CD8-positive, alpha-beta memory T cell (primary cell): Measurements from ENCODE around the gene C2CD4D. TPM values are rescaled to one million over a fixed set of nuclear protein-coding genes. Genes with fewer than 3 reads are reported as not detected.

ENCODE experiments used
- CTCF ChIA-PET: fragments of 350-600 bp; sonication (Branson Sonifier 250); formaldehyde crosslinking; loops from one replicate; lab custom pipeline; 2021; ENCODE audit warnings: antibody characterized with exemption; lab: Charles Lee
- POLR2A ChIA-PET: fragments of 350-600 bp; sonication (Branson Sonifier 250); formaldehyde crosslinking; loops from one replicate; lab custom pipeline; 2021; ENCODE audit warnings: antibody characterized with exemption; lab: Charles Lee
- DNase-seq, 5 donors: peaks; one replicate each; pipeline versions ENCODE4 v3.0.0 to v3.0.0-alpha.2; 2020 to 2022; ENCODE audit warnings: mixed read lengths in 1 of 5
- H3K27ac ChIP-seq: one replicate; pipeline ENCODE4 v1.7.0; 2013; ENCODE audit warnings: low read depth, mild to moderate bottlenecking, low read length, moderate library complexity
- H3K27me3 ChIP-seq: 2 replicates; pipeline ENCODE4 v1.7.0; 2013; ENCODE audit warnings: low read length, mild to moderate bottlenecking; ENCODE audit not compliant: insufficient read depth, poor library complexity, severe bottlenecking
- H3K36me3 ChIP-seq: 2 replicates; pipeline ENCODE4 v1.7.0; 2013; ENCODE audit warnings: mild to moderate bottlenecking, low read length, moderate library complexity; ENCODE audit not compliant: insufficient read depth
- H3K4me1 ChIP-seq: 2 replicates; pipeline ENCODE4 v1.7.0; 2013; ENCODE audit warnings: mild to moderate bottlenecking, low read length, moderate library complexity; ENCODE audit not compliant: insufficient read depth
- H3K4me3 ChIP-seq: 2 replicates; pipeline ENCODE4 v1.7.0; 2013; ENCODE audit warnings: mild to moderate bottlenecking, low read length
- H3K9me3 ChIP-seq: 2 replicates; pipeline ENCODE4 v1.7.0; 2013; ENCODE audit warnings: mild to moderate bottlenecking, low read length
- H3K27ac Mint-ChIP-seq, 8 donors: one replicate each; pipeline ENCODE4 v1.8.0; 2020 to 2021; ENCODE audit warnings: mixed read lengths in 8 of 8, mild to moderate bottlenecking in 6 of 8, inconsistent platforms in 3 of 8, moderate library complexity in 3 of 8
- H3K27me3 Mint-ChIP-seq, 2 donors: one replicate each; pipeline ENCODE4 v1.8.0; 2020 to 2021; ENCODE audit warnings: mixed read lengths in 2 of 2, mild to moderate bottlenecking in 1 of 2, moderate library complexity in 1 of 2
- H3K36me3 Mint-ChIP-seq, 3 donors: one replicate each; pipeline ENCODE4 v1.8.0; 2020 to 2021; ENCODE audit warnings: mixed read lengths in 3 of 3, inconsistent platforms in 1 of 3, mild to moderate bottlenecking in 1 of 3
- H3K4me1 Mint-ChIP-seq, 3 donors: one replicate each; pipeline ENCODE4 v1.8.0; 2020 to 2021; ENCODE audit warnings: mixed read lengths in 3 of 3, inconsistent platforms in 1 of 3, mild to moderate bottlenecking in 1 of 3
- H3K4me3 Mint-ChIP-seq, 7 donors: one replicate each; pipeline ENCODE4 v1.8.0; 2020 to 2021; ENCODE audit warnings: mixed read lengths in 7 of 7, mild to moderate bottlenecking in 6 of 7, moderate library complexity in 4 of 7, inconsistent platforms in 2 of 7
- H3K9me3 Mint-ChIP-seq, 5 donors: one replicate each; pipeline ENCODE4 v1.8.0; 2020 to 2022; ENCODE audit warnings: mixed read lengths in 5 of 5, mild to moderate bottlenecking in 3 of 5, moderate library complexity in 2 of 5, inconsistent platforms in 1 of 5
- polyA plus RNA-seq: library from polyadenylated mRNA; unstranded; fragments of 300-500 nt; fragmentation: Illumina TruSeq; gene quantifications from one replicate; pipeline ENCODE4 v1.2.3, GENCODE V29; 2021
- total RNA-seq, 2 experiments: library from RNA; stranded (reverse); gene quantifications; one replicate each; pipeline ENCODE4 v1.2.3, GENCODE V29; 2021

C2CD4D gene
- total and polyA plus RNA-seq, 3 experiments from 2014 or later = 1.9 to 3.7 (median 2.0) TPM

- Mint-ChIP-seq H3K36me3 (peaks cover 0 to 6% (median 0%) of the 10 kb centered on the region in 3 donors), H3K27me3 (peaks cover 0 to 3% of the 10 kb centered on the region in 2 donors), H3K4me1 (peaks cover 21 to 37% (median 26%) of the 10 kb centered on the region in 3 donors), H3K27ac (peak overlapping the region in 7 of 8 donors; percentile 80 to 97 (median 94)), H3K4me3 (peak overlapping the region in 2 of 7 donors; percentile 5 to 36), H3K9me3 (no peaks in the 10 kb centered on the region)
- ChIA-PET POLR2A (no interaction called here), CTCF (interaction anchor here (1.0 kb wide), 1 partner anchor 13 kb away, joined by 3 read pairs; no protein-coding TSS in a partner anchor)
- Histone ChIP-seq H3K4me1 (no peaks in the 10 kb centered on the region), H3K36me3 (no peaks in the 10 kb centered on the region), H3K9me3 (no peaks in the 10 kb centered on the region), H3K27ac (no peak overlapping the region), H3K27me3 (no peaks in the 10 kb centered on the region), H3K4me3 (no peak overlapping the region)
- DNase-seq = no peak
These were observed 9.5 kb upstream of the C2CD4D start for GRCh38 chr1:151849126-151849525.

GRCh38 chr1:151847867-151848596, 8.4 kb upstream of the C2CD4D start:
- H3K9me3 ChIP-seq = no peaks in the 10 kb centered on the region
- no peaks in the 10 kb centered on the region for H3K27me3 ChIP-seq
- H3K4me3 ChIP-seq = no peak overlapping the region
- H3K9me3 Mint-ChIP-seq = no peaks in the 10 kb centered on the region
- no peak overlapping the region for H3K27ac ChIP-seq
- H3K27me3 Mint-ChIP-seq = peaks cover 0 to 3% of the 10 kb centered on the region in 2 donors
- no peak for DNase-seq
- H3K36me3 Mint-ChIP-seq = peaks cover 0 to 6% (median 0%) of the 10 kb centered on the region in 3 donors
- H3K4me1 Mint-ChIP-seq = peaks cover 21 to 37% (median 26%) of the 10 kb centered on the region in 3 donors
- CTCF ChIA-PET = interaction anchor here (1.0 to 2.2 kb wide), 2 partner anchors 11 to 12 kb away, joined by 3 to 12 read pairs; no protein-coding TSS in a partner anchor
- peak overlapping the region in 1 of 7 donors; percentile 38 for H3K4me3 Mint-ChIP-seq
- H3K27ac Mint-ChIP-seq = peak overlapping the region in 7 of 8 donors; percentile 76 to 97 (median 94)
- H3K4me1 ChIP-seq = no peaks in the 10 kb centered on the region
- POLR2A ChIA-PET = interaction anchor here (0.5 kb wide), 1 partner anchor 28 kb away, joined by 3 read pairs; no protein-coding TSS in a partner anchor
- no peaks in the 10 kb centered on the region for H3K36me3 ChIP-seq

- ChIA-PET POLR2A (no interaction called here), CTCF (interaction anchor here (2.2 kb wide), 1 partner anchor 10 kb away, joined by 12 read pairs; no protein-coding TSS in a partner anchor)
- Mint-ChIP-seq H3K27ac (peak overlapping the region; percentile 8 to 96 (median 74)), H3K27me3 (peaks cover 0 to 3% of the 10 kb centered on the region in 2 donors), H3K36me3 (peaks cover 0 to 6% (median 0%) of the 10 kb centered on the region in 3 donors), H3K9me3 (no peaks in the 10 kb centered on the region), H3K4me1 (peaks cover 23 to 41% (median 26%) of the 10 kb centered on the region in 3 donors), H3K4me3 (no peak overlapping the region)
- no peaks in the 10 kb centered on the region for H3K9me3 ChIP-seq
- no peaks in the 10 kb centered on the region for H3K36me3 ChIP-seq
- no peaks in the 10 kb centered on the region for H3K27me3 ChIP-seq
- DNase-seq = no peak
- no peak overlapping the region for H3K4me3 ChIP-seq
- no peaks in the 10 kb centered on the region for H3K4me1 ChIP-seq
- no peak overlapping the region for H3K27ac ChIP-seq
These were observed 7.1 kb upstream of the C2CD4D start for GRCh38 chr1:151846686-151847237.

GRCh38 chr1:151846062-151846568, 6.5 kb upstream of the C2CD4D start:
- Histone ChIP-seq H3K27ac (no peak overlapping the region), H3K9me3 (no peaks in the 10 kb centered on the region), H3K36me3 (no peaks in the 10 kb centered on the region), H3K4me3 (no peak overlapping the region), H3K27me3 (no peaks in the 10 kb centered on the region), H3K4me1 (no peaks in the 10 kb centered on the region)
- ChIA-PET CTCF (interaction anchor here (2.2 kb wide), 1 partner anchor 10 kb away, joined by 12 read pairs; no protein-coding TSS in a partner anchor), POLR2A (no interaction called here)
- H3K4me1 Mint-ChIP-seq = peaks cover 26 to 47% (median 26%) of the 10 kb centered on the region in 3 donors
- no peak overlapping the region for H3K4me3 Mint-ChIP-seq
- no peaks in the 10 kb centered on the region for H3K9me3 Mint-ChIP-seq
- H3K27ac Mint-ChIP-seq = peak overlapping the region; percentile 8 to 96 (median 74)
- no peak for DNase-seq
- H3K36me3 Mint-ChIP-seq = peaks cover 0 to 6% (median 0%) of the 10 kb centered on the region in 3 donors
- peaks cover 0 to 3% of the 10 kb centered on the region in 2 donors for H3K27me3 Mint-ChIP-seq

- CTCF ChIA-PET = no interaction called here
- no peak for DNase-seq
- Mint-ChIP-seq H3K4me1 (peaks cover 33 to 59% (median 38%) of the 10 kb centered on the region in 3 donors), H3K9me3 (no peaks in the 10 kb centered on the region), H3K4me3 (no peak overlapping the region), H3K27me3 (peaks cover 0 to 3% of the 10 kb centered on the region in 2 donors), H3K36me3 (peaks cover 0 to 9% (median 0%) of the 10 kb centered on the region in 3 donors), H3K27ac (peak overlapping the region in 3 of 8 donors; percentile 11 to 64 (median 42))
- H3K4me3 ChIP-seq = no peak overlapping the region
- POLR2A ChIA-PET = no interaction called here
- peaks cover 20% of the 10 kb centered on the region for H3K4me1 ChIP-seq
- H3K9me3 ChIP-seq = no peaks in the 10 kb centered on the region
- H3K36me3 ChIP-seq = no peaks in the 10 kb centered on the region
- no peak overlapping the region for H3K27ac ChIP-seq
- H3K27me3 ChIP-seq = no peaks in the 10 kb centered on the region
These were observed 3.8 kb upstream of the C2CD4D start for GRCh38 chr1:151843398-151843797.

GRCh38 chr1:151841141-151841540, 1.5 kb upstream of the C2CD4D start:
- Mint-ChIP-seq H3K27ac (peak overlapping the region in 7 of 8 donors; percentile 67 to 94 (median 91)), H3K9me3 (no peaks in the 10 kb centered on the region), H3K27me3 (no peaks in the 10 kb centered on the region), H3K4me1 (peaks cover 39 to 66% (median 44%) of the 10 kb centered on the region in 3 donors), H3K4me3 (peak overlapping the region in 2 of 7 donors; percentile 42 to 82), H3K36me3 (peaks cover 0 to 8% (median 0%) of the 10 kb centered on the region in 3 donors)
- ChIA-PET POLR2A (interaction anchor here (0.6 kb wide), 1 partner anchor 1902 kb away, joined by 4 read pairs; no protein-coding TSS in a partner anchor), CTCF (interaction anchor here (2.5 kb wide), 1 partner anchor 160 kb away, joined by 12 read pairs; no protein-coding TSS in a partner anchor)
- Histone ChIP-seq H3K36me3 (no peaks in the 10 kb centered on the region), H3K27ac (no peak overlapping the region), H3K4me3 (no peak overlapping the region), H3K27me3 (no peaks in the 10 kb centered on the region), H3K9me3 (no peaks in the 10 kb centered on the region), H3K4me1 (peaks cover 36% of the 10 kb centered on the region)
- no peak for DNase-seq

- H3K9me3 Mint-ChIP-seq = no peaks in the 10 kb centered on the region
- Histone ChIP-seq H3K9me3 (no peaks in the 10 kb centered on the region), H3K4me1 (peaks cover 36% of the 10 kb centered on the region), H3K27me3 (no peaks in the 10 kb centered on the region), H3K27ac (peak overlapping the region; percentile 67), H3K4me3 (peak overlapping the region; percentile 74), H3K36me3 (no peaks in the 10 kb centered on the region)
- ChIA-PET CTCF (interaction anchor here (1.0 to 2.5 kb wide), 3 partner anchors 51 to 161 kb away, joined by 3 to 12 read pairs (median 4); no protein-coding TSS in a partner anchor), POLR2A (interaction anchor here (0.6 to 1.4 kb wide), 3 partner anchors 208 to 441 kb away, joined by 4 read pairs; partner anchors contain the start of gene PSMB4)
- no peak for DNase-seq
- H3K36me3 Mint-ChIP-seq = peaks cover 0 to 6% (median 0%) of the 10 kb centered on the region in 3 donors
- peak overlapping the region; percentile 67 to 94 (median 91) for H3K27ac Mint-ChIP-seq
- peak overlapping the region; percentile 81 to 96 (median 87) for H3K4me3 Mint-ChIP-seq
- H3K27me3 Mint-ChIP-seq = peaks cover 0 to 1% of the 10 kb centered on the region in 2 donors
- H3K4me1 Mint-ChIP-seq = peaks cover 42 to 65% (median 44%) of the 10 kb centered on the region in 3 donors
These were observed 801 bp upstream of the C2CD4D start for GRCh38 chr1:151840421-151840820.
